C4-2B (cell line): Measurements from ENCODE around the gene TM9SF4.

Source experiments
- ZFX ChIP-seq: fragments of 450-650 bp; IDR thresholded peaks from 2 replicates; pipeline ENCODE4 v1.6.1; 2017
- TF ChIP-seq, protein P1 (sequence below): fragments of 450-650 bp; conservative IDR thresholded peaks from 2 replicates; pipeline ENCODE4 v1.5.1; 2017; ENCODE audit warnings: mild to moderate bottlenecking

- TF ChIP-seq, protein P1, sequence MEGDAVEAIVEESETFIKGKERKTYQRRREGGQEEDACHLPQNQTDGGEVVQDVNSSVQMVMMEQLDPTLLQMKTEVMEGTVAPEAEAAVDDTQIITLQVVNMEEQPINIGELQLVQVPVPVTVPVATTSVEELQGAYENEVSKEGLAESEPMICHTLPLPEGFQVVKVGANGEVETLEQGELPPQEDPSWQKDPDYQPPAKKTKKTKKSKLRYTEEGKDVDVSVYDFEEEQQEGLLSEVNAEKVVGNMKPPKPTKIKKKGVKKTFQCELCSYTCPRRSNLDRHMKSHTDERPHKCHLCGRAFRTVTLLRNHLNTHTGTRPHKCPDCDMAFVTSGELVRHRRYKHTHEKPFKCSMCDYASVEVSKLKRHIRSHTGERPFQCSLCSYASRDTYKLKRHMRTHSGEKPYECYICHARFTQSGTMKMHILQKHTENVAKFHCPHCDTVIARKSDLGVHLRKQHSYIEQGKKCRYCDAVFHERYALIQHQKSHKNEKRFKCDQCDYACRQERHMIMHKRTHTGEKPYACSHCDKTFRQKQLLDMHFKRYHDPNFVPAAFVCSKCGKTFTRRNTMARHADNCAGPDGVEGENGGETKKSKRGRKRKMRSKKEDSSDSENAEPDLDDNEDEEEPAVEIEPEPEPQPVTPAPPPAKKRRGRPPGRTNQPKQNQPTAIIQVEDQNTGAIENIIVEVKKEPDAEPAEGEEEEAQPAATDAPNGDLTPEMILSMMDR = no peak
- no peak for TF ChIP-seq ZFX
Measured at GRCh38 chr20:32191873-32192272, 82.4 kb downstream of the TM9SF4 start.
